ENCODE results near the gene PIP5K1C. TPM values are rescaled to one million over a fixed set of nuclear protein-coding genes. Genes with fewer than 3 reads are reported as not detected.

Gene PIP5K1C
- total RNA-seq, 4 donors from 2014 or later = 25.4 to 91.1 (median 36.4) TPM

DNA sequence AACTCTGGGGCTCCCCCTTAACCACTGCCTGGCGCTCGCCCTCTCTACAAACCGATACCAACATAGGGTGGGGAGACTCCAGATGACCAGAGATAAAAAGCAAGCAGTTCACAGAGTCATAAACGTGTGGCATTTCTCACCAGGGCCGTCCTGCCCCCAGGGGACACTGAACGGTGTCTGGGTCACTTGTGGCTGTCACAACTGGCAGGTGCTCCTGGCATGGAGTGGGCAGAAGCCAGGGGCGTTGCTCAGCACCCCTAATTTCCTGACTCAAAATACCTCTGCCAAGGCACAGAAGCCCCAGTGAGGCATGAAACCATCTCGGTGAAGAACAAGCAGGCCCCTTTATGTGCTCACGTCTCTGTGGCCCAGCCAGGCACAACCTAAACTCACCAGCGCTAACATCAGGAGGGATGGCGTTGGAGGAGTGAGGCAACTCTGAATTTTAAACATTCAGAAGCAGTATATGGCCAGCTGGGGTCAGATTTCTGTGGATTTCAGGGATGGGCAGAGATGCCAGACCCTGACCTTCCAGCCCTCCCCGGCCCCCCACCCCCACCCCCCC lies 1.8 kb downstream of the PIP5K1C start:
- Histone ChIP-seq H3K4me3 (peak overlapping the region in 3 of 4 donors; percentile 90 to 99 (median 98)), H3K9me3 (no peaks in the 10 kb centered on the region), H3K27me3 (no peaks in the 10 kb centered on the region), H3K4me1 (peaks cover 10 to 29% (median 22%) of the 10 kb centered on the region in 4 donors), H3K27ac (peak overlapping the region; percentile 84 to 93 (median 87)), H3K36me3 (no peaks in the 10 kb centered on the region)
- DNase-seq = no peak
- intact Hi-C loops (cut with DNase I; ENCODE audit: low total_unique reads) (no loop called here), in situ Hi-C loops (cut with MboI; ENCODE audit: low pct_ligation_motif_present in 1 of 4, low pct_unique_long_range_greater_than_20kb in 1 of 4, low sequenced_read_pairs in 3 of 4) (no loop called here)
- no peak for TF ChIP-seq POLR2AphosphoS5 (IDR thresholded peaks at IDR 0.05)
- no peak for TF ChIP-seq EP300 (IDR thresholded peaks at IDR 0.05; ENCODE audit: low read depth)
- TF ChIP-seq, protein P1, sequence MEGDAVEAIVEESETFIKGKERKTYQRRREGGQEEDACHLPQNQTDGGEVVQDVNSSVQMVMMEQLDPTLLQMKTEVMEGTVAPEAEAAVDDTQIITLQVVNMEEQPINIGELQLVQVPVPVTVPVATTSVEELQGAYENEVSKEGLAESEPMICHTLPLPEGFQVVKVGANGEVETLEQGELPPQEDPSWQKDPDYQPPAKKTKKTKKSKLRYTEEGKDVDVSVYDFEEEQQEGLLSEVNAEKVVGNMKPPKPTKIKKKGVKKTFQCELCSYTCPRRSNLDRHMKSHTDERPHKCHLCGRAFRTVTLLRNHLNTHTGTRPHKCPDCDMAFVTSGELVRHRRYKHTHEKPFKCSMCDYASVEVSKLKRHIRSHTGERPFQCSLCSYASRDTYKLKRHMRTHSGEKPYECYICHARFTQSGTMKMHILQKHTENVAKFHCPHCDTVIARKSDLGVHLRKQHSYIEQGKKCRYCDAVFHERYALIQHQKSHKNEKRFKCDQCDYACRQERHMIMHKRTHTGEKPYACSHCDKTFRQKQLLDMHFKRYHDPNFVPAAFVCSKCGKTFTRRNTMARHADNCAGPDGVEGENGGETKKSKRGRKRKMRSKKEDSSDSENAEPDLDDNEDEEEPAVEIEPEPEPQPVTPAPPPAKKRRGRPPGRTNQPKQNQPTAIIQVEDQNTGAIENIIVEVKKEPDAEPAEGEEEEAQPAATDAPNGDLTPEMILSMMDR (IDR thresholded peaks at IDR 0.05) = no peak
- WGBS, 2 donors (ENCODE audit: low coverage in 1 of 2) = 60 to 93% methylated on average over 3 to 12 of the region's 12 CpGs

DNA sequence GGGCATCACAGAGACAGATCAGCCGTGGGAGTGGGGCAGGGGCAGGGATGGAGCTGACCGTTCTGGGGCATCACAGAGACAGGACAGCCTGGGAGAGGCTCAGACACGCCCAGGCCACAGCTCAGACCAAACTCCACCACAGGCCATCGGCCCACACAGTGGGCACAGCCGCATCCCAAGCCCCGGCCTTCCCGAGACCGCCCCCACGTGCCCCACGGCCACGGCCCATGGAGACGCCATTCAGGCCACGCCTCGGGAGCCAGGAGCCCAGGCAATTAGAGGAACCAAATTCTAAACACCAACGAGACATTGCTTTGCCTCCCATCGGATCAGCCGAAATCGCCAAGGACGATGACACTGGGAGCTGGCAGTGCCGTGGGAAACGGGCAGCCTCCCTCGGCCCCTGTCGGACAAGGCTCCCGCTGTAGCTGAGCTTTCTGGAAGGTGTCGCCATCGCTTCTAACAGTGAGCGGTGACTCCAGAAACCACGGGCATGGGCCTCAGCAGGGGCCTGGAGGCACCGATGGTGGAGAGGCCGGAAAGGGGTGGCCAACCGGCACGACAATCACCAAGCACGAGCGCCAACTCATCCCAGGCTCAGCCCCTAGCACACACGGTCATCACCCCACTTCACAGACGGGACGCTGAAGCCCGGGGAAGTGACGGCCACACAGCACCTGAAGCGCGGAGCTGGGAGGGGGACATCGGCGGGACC lies 2.4 kb downstream of the PIP5K1C start:
- Histone ChIP-seq H3K9me3 (no peaks in the 10 kb centered on the region), H3K4me3 (peak overlapping the region in 2 of 4 donors; percentile 90 to 98), H3K27me3 (no peaks in the 10 kb centered on the region), H3K4me1 (peaks cover 10 to 34% (median 22%) of the 10 kb centered on the region in 4 donors), H3K36me3 (no peaks in the 10 kb centered on the region), H3K27ac (peak overlapping the region; percentile 84 to 93 (median 87))
- TF ChIP-seq, protein P1 (IDR thresholded peaks at IDR 0.05) = no peak
- TF ChIP-seq POLR2AphosphoS5 (IDR thresholded peaks at IDR 0.05) (no peak), EP300 (IDR thresholded peaks at IDR 0.05; ENCODE audit: low read depth) (no peak), POLR2A (IDR thresholded peaks at IDR 0.05) (no peak)
- WGBS, 2 donors (ENCODE audit: low coverage in 1 of 2) = 84% methylated on average over 43 of the region's 43 CpGs; no CpG with 5 or more reads in 1 of the 2 donors
- in situ Hi-C loops (cut with MboI; ENCODE audit: low pct_ligation_motif_present in 1 of 4, low pct_unique_long_range_greater_than_20kb in 1 of 4, low sequenced_read_pairs in 3 of 4) = no loop called here
- intact Hi-C loops (cut with DNase I; ENCODE audit: low total_unique reads) = no loop called here
- DNase-seq = no peak

DNA sequence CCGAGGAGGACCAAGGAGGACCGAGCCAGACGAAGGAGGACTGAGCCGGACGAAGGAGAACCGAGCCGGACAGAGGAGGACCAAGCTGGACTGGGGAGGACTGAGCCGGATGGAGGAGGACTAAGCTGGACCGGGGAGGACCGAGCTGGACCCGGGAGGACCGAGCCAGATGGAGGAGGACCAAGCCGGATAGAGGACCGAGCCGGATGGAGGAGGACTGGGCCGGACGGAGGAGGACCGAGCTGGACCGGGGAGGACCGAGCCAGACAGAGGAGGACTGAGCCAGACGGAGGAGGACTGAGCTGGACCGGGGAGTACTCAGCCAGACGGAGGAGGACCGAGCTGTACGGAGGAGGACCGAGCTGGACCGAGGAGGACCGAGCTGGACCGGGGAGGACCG lies 3.2 kb downstream of the PIP5K1C start:
- Histone ChIP-seq H3K36me3 (no peaks in the 10 kb centered on the region), H3K27me3 (no peaks in the 10 kb centered on the region), H3K4me1 (peaks cover 10 to 34% (median 22%) of the 10 kb centered on the region in 4 donors), H3K27ac (peak overlapping the region in 3 of 4 donors; percentile 84 to 93 (median 90)), H3K9me3 (no peaks in the 10 kb centered on the region), H3K4me3 (no peak overlapping the region)
- DNase-seq = no peak
- 92 to 96% methylated on average over 7 to 30 of the region's 30 CpGs for WGBS, 2 donors (ENCODE audit: low coverage in 1 of 2)
- in situ Hi-C loops (cut with MboI; ENCODE audit: low pct_ligation_motif_present in 1 of 4, low pct_unique_long_range_greater_than_20kb in 1 of 4, low sequenced_read_pairs in 3 of 4) (no loop called here), intact Hi-C loops (cut with DNase I; ENCODE audit: low total_unique reads) (no loop called here)
- TF ChIP-seq POLR2A (IDR thresholded peaks at IDR 0.05) (no peak), EP300 (IDR thresholded peaks at IDR 0.05; ENCODE audit: low read depth) (no peak), POLR2AphosphoS5 (IDR thresholded peaks at IDR 0.05) (no peak)
- TF ChIP-seq, protein P1 (IDR thresholded peaks at IDR 0.05) = no peak

DNA sequence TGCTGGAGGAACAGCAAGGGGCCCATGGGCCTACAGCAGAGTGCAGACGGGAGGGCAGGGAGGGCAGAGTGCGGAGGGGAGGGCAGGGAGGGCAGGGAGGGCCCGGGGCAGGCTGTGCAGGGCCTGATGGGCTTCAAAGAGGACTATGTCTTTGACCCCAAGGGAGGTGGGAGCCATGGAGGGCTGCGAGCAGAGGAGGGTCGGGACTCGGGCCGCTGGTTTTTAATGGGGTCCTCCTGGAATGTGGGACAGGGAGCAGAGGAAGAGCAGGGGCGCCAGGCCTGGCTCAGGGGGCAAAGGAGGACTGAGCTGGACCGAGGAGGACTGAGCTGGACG lies 3.6 kb downstream of the PIP5K1C start:
- Histone ChIP-seq H3K27me3 (no peaks in the 10 kb centered on the region), H3K4me3 (no peak overlapping the region), H3K27ac (peak overlapping the region in 3 of 4 donors; percentile 84 to 93 (median 90)), H3K9me3 (no peaks in the 10 kb centered on the region), H3K4me1 (peaks cover 10 to 34% (median 22%) of the 10 kb centered on the region in 4 donors), H3K36me3 (no peaks in the 10 kb centered on the region)
- no peak for DNase-seq
- intact Hi-C loops (cut with DNase I; ENCODE audit: low total_unique reads) (no loop called here), in situ Hi-C loops (cut with MboI; ENCODE audit: low pct_ligation_motif_present in 1 of 4, low pct_unique_long_range_greater_than_20kb in 1 of 4, low sequenced_read_pairs in 3 of 4) (no loop called here)
- TF ChIP-seq POLR2A (IDR thresholded peaks at IDR 0.05) = no peak
- TF ChIP-seq, protein P1 (IDR thresholded peaks at IDR 0.05) = no peak
- TF ChIP-seq POLR2AphosphoS5 (IDR thresholded peaks at IDR 0.05) = no peak
- no peak for TF ChIP-seq EP300 (IDR thresholded peaks at IDR 0.05; ENCODE audit: low read depth)
- WGBS, 2 donors (ENCODE audit: low coverage in 1 of 2) = 87 to 100% methylated on average over 1 to 10 of the region's 10 CpGs
